Mucosa of descending colon (tissue), 3 donors: Measurements from ENCODE around the gene IAH1. TPM values are rescaled to one million over a fixed set of nuclear protein-coding genes. Genes with fewer than 3 reads are reported as not detected.

Source experiments
- ATAC-seq: fragments of 200-7000 bp; cut with Tn5 transposase; one replicate; pipeline ENCODE4 v1.9.1; 2020; ENCODE audit warnings: mild to moderate bottlenecking, moderate library complexity
- DNase-seq, 3 donors: peaks; one replicate each; pipeline ENCODE4 v3.0.0-alpha.2; 2020
- H3K36me3 ChIP-seq: fragments of 200-600 bp; one replicate; pipeline ENCODE4 v1.8.0; 2021; ENCODE audit warnings: low read depth, mild to moderate bottlenecking
- H3K4me1 ChIP-seq: fragments of 200-600 bp; one replicate; pipeline ENCODE4 v1.8.0; 2021; ENCODE audit warnings: low read depth, mild to moderate bottlenecking
- H3K4me3 ChIP-seq: fragments of 200-600 bp; one replicate; pipeline ENCODE4 v1.8.0; 2021; ENCODE audit warnings: mild to moderate bottlenecking
- H3K9me3 ChIP-seq: fragments of 200-600 bp; one replicate; pipeline ENCODE4 v1.8.0; 2021; ENCODE audit warnings: mild to moderate bottlenecking
- CTCF ChIP-seq: fragments of 200-600 bp; IDR thresholded peaks from one replicate; pipeline ENCODE4 v1.8.0; 2022; ENCODE audit warnings: antibody characterized with exemption, mild to moderate bottlenecking
- intact Hi-C, 2 donors: fragments of 100-400 bp; cut with DNase I in 1 of 2; cut with micrococcal nuclease in 1 of 2; formaldehyde crosslinking; loops; one replicate each; pipeline versions ENCODE4 v1.11.0 to v1.11.1; 2022; cut with DNase I, micrococcal nuclease
- total RNA-seq, 3 donors: library from RNA; stranded (reverse); fragmentation: NEBNext Ultra II Directional in 2 of 3; extraction: Animal tissue kit (Norgen Biotek cat#: 25700) in 2 of 3; gene quantifications; one replicate each; pipeline versions ENCODE4 v1.2.1 to v1.2.4, GENCODE V29; 2021 to 2023
- donor health status: DM: no; HTN: no; CAD: no; lungs with moderate emphysema.
- donor health status: DM: no; HTN: no; CAD: no.
- donor health status: DM: no; HTN: yes; CAD: no.

Gene IAH1
- total RNA-seq, 3 donors from 2014 or later, result 36.9 to 58.4 (median 49.3) TPM

GRCh38 chr2:9538000-9538507 is 63.7 kb downstream of the IAH1 start:
- Histone ChIP-seq H3K9me3 (no peaks in the 10 kb centered on the region), H3K36me3 (no peaks in the 10 kb centered on the region)

More at GRCh38 chr2:9538000-9538507, 63.7 kb downstream of the IAH1 start:
- ATAC-seq (no peak), DNase-seq (no peak)
- H3K4me3 ChIP-seq, result no peak overlapping the region
- no peak for TF ChIP-seq CTCF
- intact Hi-C loops, result no loop called here
- no peaks in the 10 kb centered on the region for H3K4me1 ChIP-seq

Other genes with a start within 250 kb of the IAH1 start
- gene ITGB1BP1, start 51.0 kb upstream of the IAH1 start, total RNA-seq, result 10 to 100 TPM; 34.7 to 78.3 (median 41.0) TPM
- gene CPSF3, start 50.9 kb upstream of the IAH1 start, total RNA-seq, result 10 to 100 TPM; 20.0 to 26.2 (median 20.9) TPM
- 10 to 100 TPM; 20.9 to 22.8 (median 21.0) TPM for gene ADAM17, start 81.3 kb downstream of the IAH1 start, total RNA-seq
- gene YWHAQ, start 156.4 kb downstream of the IAH1 start, total RNA-seq, result 100 to 1,000 TPM; 204 to 256 (median 251) TPM